Brain microvascular endothelial cell (primary cell): ENCODE results near the gene PXDN.

Experiments used
- DNase-seq: peaks from one replicate; pipeline ENCODE4 v3.0.0-alpha.2; 2020
- H3K27ac ChIP-seq: fragments of 250-450 bp; sonication (Bioruptor Pico); 2 replicates; pipeline ENCODE4 v1.5.1; 2020; ENCODE audit warnings: mild to moderate bottlenecking, moderate library complexity
- H3K27me3 ChIP-seq: fragments of 250-450 bp; sonication (Bioruptor Pico); replicated peaks from 2 replicates; pipeline ENCODE4 v1.5.1; 2020; ENCODE audit warnings: mild to moderate bottlenecking
- H3K36me3 ChIP-seq: fragments of 250-450 bp; sonication (Bioruptor Pico); replicated peaks from 2 replicates; pipeline ENCODE4 v1.5.1; 2020; ENCODE audit warnings: mild to moderate bottlenecking
- H3K4me3 ChIP-seq: 2 replicates; pipeline ENCODE4 v1.5.1; 2011; ENCODE audit warnings: low read depth, mild to moderate bottlenecking, control low read depth, low read length, moderate library complexity
- in situ Hi-C: cut with HindIII; loops from 2 replicates; pipeline ENCODE4 v1.10.0; 2017; ENCODE audit warnings: low sequenced_read_pairs, low pct_ligation_motif_present
- TF ChIP-seq, protein P1 (sequence below): IDR thresholded peaks from 2 replicates; pipeline ENCODE4 v1.5.1; 2011; ENCODE audit warnings: low read depth, mild to moderate bottlenecking, moderate library complexity, low read length, control low read depth, inconsistent platforms; ENCODE audit errors: missing control alignments

The PXDN gene

DNA sequence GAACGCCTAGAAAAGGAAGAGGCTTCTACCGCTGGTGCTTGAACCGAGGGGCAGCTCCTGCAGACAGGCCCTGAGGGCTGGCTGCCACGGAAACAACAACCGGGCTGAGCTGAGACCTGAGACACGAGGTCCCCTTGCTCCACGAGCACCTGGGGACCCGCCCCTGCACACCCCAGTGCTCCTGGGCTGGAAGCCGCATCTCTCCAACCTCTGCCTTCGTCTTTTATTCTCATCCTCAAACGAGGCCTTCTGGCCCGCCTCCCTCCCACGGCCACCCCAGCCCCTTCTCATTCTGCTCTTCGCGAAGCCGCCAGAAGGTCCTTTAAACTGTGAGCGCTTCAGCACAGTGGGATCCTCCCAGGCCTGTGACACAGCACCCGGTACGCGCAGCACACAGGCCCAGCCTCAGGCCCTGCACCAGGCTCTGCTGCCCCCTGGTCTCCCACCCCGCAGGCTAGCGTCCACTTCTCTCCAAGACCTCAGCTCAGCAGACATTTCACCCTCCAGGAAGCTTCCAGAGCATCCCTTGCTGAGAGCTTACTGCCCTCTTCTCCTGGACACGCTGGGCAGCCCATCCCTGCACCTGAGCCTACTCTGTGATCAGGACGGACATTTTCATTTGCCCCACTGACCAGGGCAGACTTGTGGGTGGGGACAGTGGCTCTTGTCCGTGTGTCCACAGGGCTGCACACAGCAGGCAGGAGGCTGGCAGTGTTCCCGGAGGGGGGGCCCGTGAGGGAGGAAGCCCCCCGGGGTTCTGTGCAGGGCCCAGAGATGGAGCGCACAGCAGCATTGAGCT lies 149.7 kb downstream of the PXDN start:
- peak overlapping the region; percentile 68 for H3K27ac ChIP-seq

DNA sequence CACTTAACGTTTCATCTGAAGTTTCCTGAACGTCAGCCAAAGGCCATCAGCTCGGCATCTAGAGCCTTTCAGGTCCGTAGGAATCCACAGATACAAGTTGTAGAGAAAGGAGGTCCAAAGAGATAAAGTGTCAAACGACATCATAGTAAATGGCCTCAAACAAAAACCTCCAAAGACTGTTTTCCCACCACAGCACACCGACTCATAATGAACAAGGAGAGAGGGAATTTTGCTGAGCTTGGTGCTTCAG lies 150.3 kb downstream of the PXDN start:
- peak overlapping the region; percentile 68 for H3K27ac ChIP-seq
- in situ Hi-C loops = loop anchor here (25.0 kb wide), 1 partner anchor 143 kb away; the partner anchor contains the start of gene PXDN
- no peak overlapping the region for H3K4me3 ChIP-seq
- no peaks in the 10 kb centered on the region for H3K36me3 ChIP-seq
- H3K27me3 ChIP-seq = no peaks in the 10 kb centered on the region
- DNase-seq = no peak
- TF ChIP-seq, protein P1, sequence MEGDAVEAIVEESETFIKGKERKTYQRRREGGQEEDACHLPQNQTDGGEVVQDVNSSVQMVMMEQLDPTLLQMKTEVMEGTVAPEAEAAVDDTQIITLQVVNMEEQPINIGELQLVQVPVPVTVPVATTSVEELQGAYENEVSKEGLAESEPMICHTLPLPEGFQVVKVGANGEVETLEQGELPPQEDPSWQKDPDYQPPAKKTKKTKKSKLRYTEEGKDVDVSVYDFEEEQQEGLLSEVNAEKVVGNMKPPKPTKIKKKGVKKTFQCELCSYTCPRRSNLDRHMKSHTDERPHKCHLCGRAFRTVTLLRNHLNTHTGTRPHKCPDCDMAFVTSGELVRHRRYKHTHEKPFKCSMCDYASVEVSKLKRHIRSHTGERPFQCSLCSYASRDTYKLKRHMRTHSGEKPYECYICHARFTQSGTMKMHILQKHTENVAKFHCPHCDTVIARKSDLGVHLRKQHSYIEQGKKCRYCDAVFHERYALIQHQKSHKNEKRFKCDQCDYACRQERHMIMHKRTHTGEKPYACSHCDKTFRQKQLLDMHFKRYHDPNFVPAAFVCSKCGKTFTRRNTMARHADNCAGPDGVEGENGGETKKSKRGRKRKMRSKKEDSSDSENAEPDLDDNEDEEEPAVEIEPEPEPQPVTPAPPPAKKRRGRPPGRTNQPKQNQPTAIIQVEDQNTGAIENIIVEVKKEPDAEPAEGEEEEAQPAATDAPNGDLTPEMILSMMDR = no peak

More for the DNA sequence above, 149.7 kb downstream of the PXDN start:
- no peak for DNase-seq
- TF ChIP-seq, protein P1 = no peak
- Histone ChIP-seq H3K27me3 (no peaks in the 10 kb centered on the region), H3K4me3 (no peak overlapping the region), H3K36me3 (no peaks in the 10 kb centered on the region)
- in situ Hi-C loops = loop anchor here (25.0 kb wide), 1 partner anchor 143 kb away; the partner anchor contains the start of gene PXDN

DNA sequence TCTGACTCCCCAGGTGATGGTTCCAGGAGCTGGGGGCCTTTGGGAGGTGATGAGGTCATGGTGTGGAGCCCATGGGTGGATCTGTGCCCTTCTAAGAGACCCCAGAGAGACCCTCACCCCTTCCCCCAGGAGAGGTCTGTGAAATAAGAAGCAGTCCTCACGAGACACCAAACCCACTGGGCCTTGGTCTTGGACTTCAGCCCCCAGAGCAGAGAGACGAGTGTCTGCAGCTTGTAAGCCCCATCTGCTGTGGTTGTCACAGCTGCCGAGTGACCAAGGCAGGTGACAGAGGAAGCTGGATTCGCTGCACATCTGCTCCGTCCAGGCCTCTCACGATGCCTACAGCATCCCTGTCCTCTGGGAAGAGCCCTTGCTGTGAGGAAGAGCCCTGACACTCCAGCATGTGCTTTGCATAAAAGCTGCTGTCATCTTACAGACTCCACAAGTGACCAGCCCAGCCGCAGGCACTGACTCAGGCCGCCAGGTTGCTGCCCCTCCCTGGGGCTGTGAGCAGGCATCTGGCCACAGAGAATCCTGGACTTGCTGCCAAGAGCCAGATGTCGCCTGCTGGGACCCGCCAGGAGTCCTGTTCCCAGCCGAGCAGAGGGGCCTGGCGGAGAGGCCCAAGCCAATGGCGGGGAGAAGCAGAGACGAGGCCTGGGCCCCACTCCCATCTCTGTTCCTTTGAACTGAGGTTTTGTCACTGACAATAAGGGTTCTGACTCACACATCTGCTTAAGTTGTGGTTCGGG lies 150.8 kb downstream of the PXDN start:
- TF ChIP-seq, protein P1 = peak; percentile 5
- H3K36me3 ChIP-seq = no peaks in the 10 kb centered on the region
- H3K27ac ChIP-seq = peak overlapping the region; percentile 68
- H3K4me3 ChIP-seq = no peak overlapping the region
- peak; percentile 83 for DNase-seq
- in situ Hi-C loops = loop anchor here (25.0 kb wide), 1 partner anchor 144 kb away; the partner anchor contains the start of gene PXDN
- H3K27me3 ChIP-seq = no peaks in the 10 kb centered on the region

DNA sequence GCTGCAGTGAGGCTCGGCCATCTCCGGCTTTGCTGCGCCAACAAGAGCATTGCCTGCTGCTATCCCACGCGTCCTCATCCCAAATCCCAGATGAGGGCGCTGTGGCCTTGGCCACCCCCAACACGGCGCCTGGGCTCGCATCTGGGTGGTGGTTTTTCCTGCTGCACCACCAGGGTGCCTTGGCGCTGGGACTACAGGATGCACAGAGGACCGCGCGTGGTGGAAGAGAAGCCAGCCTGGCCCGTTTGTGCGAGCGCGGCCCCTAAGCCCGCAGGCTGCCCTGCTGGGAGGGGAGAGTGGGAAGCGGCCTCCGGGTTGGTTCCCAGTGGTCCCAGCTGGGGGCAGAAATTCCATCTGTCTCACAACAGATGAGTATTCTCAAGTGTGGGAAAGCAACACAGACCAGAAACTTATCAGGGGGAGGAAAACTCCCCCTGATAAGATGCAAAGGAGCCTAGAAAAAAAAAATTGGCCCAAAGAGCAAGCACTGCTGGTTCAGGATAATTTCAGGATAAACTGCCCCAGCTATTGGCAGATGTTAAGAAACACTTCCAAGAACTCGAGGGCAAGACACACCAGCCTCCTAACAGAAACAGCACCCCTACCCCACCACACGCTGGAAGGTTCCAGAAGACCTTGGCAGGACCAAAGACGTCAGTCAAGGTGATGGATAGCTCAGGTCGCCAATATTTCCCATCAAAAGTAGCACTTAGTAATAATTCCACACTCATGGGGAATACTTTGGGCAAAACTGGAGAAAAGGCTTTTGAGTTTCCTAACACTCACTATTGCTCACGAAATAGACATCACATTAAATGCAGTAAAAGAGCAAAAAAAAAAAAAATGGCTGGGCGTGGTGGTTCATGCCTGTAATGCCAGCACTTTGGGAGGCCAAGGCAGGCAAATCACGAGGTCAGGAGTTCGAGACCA lies 152.1 kb downstream of the PXDN start:
- in situ Hi-C loops = loop anchor here (25.0 kb wide), 1 partner anchor 145 kb away; the partner anchor contains the start of gene PXDN
- H3K27me3 ChIP-seq = no peaks in the 10 kb centered on the region
- H3K36me3 ChIP-seq = no peaks in the 10 kb centered on the region
- TF ChIP-seq, protein P1 = peak; percentile 87
- peak overlapping the region; percentile 62 for H3K27ac ChIP-seq
- peak; percentile 88 for DNase-seq
- no peak overlapping the region for H3K4me3 ChIP-seq

DNA sequence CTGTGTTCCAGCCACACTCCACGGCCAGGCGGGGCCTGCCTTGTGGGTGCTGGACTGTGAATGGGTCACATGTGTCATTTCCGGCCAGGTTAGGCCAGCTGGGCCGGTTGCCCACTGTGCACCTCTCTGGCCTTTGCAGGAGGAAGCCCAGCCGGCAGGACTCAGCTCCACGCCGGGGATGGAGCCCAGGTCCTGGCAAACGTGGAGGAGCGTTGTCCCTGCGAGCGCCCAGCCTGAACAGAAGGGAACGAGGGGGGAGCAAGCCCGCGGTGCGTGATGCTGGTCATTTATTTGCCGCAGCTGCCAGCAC lies 152.9 kb downstream of the PXDN start:
- Histone ChIP-seq H3K36me3 (no peaks in the 10 kb centered on the region), H3K27me3 (no peaks in the 10 kb centered on the region), H3K4me3 (peak overlapping the region; percentile 9), H3K27ac (peak overlapping the region; percentile 62)
- no peak for DNase-seq
- TF ChIP-seq, protein P1 = no peak
- in situ Hi-C loops = loop anchor here (25.0 kb wide), 1 partner anchor 146 kb away; the partner anchor contains the start of gene PXDN
